HUDEP-2 (cell line): Measurements from ENCODE around the gene SLC38A10.

Experiments
- DNase-seq, 76 experiments: peaks; one replicate each; lab custom pipeline; 2025; ENCODE audit not compliant: unreplicated experiment in 76 of 76; lab: John Stamatoyannopoulos, UW

The SLC38A10 gene

DNA sequence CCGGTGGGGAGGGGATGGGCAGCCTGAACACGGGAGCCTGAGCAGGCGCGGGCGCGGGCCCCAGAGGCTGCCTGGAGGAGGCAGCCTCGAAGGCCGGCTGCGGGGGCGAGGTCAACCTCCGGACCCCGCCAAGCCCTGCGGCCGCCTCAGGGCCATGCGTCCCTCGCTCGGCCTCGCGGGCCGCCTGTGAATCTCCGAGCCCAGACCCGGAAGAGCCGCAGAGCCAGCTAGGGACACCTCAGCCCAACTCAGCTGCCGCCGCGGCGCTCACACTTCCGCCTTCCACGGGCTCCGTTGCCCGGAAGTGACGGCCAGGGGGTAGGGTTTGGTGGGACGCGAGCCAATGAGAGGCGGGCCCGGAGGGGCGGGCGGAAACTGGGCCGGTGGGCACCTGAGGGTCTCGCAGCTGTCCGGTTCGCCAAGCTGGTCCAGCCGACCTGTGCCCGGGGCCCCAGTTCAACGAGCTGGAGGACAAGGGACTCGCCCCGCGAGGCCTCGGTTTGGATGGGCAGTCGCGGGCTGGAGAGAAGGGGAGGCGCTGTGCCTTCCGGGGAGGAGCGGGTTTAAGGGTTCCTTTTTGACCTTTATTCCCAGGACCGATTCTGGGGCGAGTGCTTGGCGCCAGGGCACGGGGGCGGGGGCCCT lies at the start of gene SLC38A10:
SLC38A10 (minus strand) TSS at position 277 of the 645 bp plus-strand sequence. CDS start 386 bp downstream, outside the sequence.
- DNase-seq: peak in 73 of 76 experiments; percentile 16 to 95 (median 75)

- DNase-seq: no peak
These were observed 47.4 kb upstream of the SLC38A10 start for GRCh38 chr17:81342269-81343070.

GRCh38 chr17:81341516-81342268 lies 46.6 kb upstream of the SLC38A10 start:
- no peak for DNase-seq

GRCh38 chr17:81340607-81341515 lies 45.8 kb upstream of the SLC38A10 start:
- no peak for DNase-seq

- DNase-seq: no peak
These were observed 44.6 kb upstream of the SLC38A10 start for GRCh38 chr17:81339534-81340296.

DNA sequence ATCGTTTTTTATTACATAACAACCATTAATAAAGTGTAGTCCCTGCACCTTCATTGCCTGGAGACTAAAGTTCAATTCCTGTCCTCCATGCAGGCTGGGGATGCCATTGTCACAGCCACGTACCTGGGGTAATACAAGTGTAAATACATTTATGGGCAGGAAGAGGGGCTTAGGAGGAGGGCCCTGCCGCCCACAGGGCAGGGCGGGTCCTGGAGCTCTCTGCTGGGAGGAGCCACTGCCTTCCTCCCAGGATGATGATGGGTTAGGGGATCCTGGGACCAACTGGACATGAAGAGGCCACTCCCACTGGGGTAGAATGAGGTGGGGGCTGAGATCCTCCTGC lies 44.1 kb upstream of the SLC38A10 start:
- DNase-seq: no peak

DNA sequence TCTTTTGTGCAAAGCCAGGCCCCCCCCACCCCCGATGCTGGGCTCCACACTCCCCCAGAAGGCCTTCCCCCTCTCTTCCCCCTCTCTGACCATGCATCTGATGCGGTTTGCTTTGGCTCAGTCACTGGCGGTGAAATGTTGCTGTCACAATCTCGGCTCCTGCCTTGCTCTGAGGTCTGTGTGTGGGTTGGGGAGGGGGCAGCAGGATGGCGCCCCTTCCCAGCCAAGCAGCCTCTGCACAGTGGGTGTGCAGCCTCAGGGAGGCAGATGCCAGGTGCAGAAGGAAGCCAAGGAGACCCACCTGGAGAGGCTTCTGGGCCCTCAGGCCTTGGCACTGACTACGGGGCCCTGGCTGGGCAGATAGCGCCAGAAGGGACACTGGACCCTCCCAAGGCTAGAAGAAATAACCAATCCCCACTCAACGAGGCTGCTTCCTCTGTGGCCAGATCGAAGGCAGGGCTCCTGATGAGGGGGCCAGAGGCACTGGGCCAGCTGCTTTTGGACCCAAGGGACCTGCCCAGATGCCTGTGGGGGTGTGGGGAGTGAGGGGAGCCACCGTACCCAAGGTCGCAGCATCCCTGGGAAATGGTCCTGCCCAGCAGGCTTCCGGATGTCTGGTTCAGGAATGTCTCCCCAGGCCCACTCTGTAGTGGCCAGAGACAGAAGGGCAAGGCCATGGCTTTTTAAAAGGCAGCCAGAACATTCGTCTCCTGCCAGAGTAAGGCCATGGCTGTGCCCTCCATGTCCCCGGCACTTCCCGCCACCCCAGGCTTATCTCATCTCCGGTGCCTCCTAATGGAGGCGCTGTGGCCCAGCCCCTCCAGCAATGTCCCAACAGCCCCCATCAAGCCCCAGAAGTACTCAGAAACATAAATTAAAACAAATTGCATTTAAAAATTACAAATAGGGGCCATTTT lies 43.4 kb upstream of the SLC38A10 start:
- DNase-seq: no peak

- no peak for DNase-seq
These were observed 42.4 kb upstream of the SLC38A10 start for GRCh38 chr17:81337476-81337879.

- DNase-seq: no peak
These were observed 41.8 kb upstream of the SLC38A10 start for GRCh38 chr17:81336930-81337325.

- DNase-seq: no peak
These were observed 41.3 kb upstream of the SLC38A10 start for GRCh38 chr17:81336296-81336929.

DNA sequence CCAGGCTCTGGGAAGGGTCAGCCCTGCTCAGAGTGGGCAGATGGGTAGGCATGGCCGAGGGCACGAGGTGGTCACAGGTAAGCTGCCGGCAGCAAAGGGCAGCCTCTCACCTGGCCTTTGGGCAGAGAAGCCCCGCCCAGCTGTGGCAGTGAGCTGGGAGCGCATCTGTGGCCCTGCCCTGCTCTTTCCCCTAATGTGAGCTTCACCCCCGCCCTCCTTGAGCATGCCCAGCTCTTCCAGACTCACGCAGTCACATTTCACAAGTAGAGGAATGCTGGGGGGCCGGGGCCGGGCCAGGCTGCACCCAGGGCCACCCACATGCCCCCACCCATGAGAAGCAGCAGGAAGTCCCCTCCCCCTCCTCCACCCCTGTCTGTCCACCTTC lies 40.7 kb upstream of the SLC38A10 start:
- DNase-seq: no peak

DNA sequence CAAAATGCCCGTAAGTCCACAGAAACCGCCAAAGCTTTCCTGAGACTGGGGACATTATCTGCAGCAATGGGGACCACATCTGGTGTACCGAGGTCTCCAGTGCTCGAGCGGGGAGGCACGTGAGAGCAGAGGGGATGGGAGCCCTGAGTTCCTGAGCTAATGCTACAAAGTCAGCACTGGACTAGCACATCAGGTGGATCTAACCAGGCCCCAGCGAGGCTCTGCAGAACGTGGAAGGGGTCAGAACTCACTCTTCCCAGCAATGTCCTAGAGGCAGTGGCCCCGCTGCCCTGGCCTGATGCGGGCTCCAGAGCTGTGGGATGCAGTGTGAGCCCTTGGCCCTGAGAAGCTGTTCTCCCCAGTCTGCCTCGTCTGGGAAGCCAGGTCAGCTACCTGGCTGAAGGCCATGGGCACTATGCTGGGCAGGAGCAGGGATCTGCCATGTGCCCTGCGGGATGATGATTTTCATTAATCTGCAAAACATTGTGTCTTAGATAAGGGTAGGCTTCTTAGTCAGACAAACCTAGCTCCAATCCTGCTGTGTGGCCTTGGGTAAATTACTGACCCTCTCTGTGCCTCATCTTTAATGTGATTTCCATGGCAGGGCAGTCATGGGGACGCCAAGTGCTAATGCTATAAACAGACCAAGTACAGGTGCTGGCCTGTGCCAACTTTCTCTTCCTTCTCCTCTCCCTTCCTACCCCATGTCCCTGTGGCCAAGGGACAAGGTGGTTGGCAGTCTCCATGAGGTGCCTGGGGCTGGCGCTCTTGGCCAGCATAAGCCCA lies 40.1 kb upstream of the SLC38A10 start:
- DNase-seq: no peak

GRCh38 chr17:81334391-81334901 lies 39.3 kb upstream of the SLC38A10 start:
- no peak for DNase-seq

DNA sequence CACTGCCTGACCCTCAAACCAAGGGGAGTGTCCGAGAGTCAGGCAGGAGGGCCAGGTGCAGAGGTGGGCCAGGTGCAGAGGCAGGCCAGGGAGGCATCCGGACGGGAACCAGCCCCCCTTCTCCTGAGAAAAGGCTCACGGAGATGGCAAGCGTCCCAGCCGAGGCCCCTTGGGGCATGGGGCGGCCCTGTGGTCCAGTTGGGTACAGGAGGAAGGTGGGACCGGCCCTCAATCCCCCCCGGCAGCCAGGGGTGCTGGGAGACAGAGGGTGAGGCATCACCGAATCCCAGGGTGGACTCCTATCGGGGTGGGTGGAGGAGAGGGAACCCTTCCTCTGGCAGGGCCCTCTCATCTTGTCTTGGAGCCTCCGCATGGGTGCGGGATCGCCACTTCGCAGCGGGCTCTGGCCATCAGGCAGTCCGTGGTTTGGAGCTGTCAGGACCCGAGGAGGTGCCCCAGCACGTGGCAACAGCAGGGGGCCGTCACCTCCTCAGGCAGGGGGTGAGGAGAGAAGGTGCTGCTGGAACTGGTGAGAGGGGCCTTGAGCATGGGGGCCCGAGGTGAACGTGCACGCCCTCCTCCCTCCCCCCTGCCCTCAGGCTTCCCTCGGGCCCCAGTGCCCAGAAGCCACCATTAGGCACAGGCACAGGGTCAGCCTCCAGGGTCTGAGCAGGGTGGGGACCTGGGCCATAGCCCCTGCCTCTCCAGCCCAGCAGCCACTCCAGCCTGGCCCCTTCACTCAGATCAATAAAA lies 38.7 kb upstream of the SLC38A10 start:
- no peak for DNase-seq

- no peak for DNase-seq
These were observed 37.9 kb upstream of the SLC38A10 start for GRCh38 chr17:81332914-81333528.

DNA sequence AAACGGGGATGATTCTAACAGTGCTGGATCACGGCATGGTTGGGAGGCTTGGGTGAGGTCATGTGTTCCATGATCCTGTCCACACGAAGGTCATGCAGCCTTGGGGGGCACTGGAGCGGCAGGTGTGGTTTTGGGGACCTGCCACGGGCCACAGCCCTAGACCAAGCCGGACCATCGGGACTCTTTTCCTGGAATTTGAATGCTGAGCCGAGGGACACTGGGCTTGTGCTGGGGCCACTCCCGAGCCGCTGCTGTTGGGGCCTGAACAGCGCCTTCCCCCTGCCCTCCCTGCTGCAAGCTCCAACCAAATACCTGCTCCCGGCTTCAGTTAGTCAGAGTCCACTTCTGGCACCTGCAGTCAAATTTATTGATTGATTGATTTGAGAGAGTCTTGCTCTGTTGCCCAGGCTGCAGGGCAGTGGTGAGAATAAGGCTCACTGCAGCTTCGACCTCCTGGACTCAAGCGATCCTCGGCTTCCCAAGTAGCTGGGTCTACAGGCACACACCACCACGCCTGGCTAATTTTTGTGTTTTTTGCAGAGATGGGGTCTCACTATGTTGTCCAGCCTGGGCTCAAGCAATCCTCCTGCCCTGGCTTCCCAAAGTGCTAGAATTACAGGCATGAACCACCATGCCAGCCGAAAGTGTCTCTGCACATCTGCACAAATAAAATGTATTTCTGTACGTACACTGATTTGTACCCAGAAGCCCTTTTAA lies 37.2 kb upstream of the SLC38A10 start:
- no peak for DNase-seq
